ENCODE data around the gene RAB2B.

The RAB2B gene

DNA sequence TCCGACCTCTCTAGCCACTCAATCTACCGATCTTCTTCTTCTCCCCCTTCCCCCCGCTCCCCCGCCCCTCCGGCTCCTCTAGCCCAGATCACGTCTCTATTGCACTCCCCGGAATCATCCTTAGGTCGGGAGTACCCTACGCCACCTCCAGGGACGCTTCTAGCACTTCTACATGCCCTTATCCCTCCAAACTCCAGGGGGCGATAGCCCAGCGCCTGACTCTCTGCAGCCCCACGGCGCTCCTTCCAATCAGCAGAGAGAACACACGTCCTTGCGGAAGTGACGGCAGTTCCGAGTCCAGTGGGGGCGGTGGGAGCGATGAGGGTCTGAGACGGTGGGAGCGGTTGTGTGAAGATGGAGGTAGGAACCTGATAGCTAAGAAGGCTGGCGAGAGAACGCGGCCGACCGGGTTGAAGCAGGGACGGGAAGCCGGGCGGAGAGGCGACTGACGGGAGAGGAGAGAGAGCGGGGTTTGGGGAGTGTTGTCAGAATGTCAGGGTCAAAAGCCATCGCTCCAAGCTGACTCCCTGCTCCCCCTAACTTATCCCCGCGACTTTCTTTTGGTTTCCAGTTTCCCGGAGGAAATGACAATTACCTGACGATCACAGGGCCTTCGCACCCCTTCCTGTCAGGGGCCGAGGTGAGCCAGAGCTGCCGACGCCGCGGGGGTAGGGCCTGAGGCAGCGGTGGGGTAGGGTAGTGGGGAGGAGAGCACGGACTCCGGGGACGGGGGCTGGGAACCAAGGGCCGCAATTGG lies at the start of gene RAB2B, which contains the start of gene TOX4:
TSS of gene RAB2B (minus strand) at position 35 of the 757 bp plus-strand sequence. CDS start 87 bp downstream, outside the sequence.
TSS of gene TOX4 (plus strand) at position 271 of the 757 bp plus-strand sequence. CDS start at position 355, 84 bp downstream.
- DNase-seq (ENCODE audit: low spot score) = peak; percentile 99

DNA sequence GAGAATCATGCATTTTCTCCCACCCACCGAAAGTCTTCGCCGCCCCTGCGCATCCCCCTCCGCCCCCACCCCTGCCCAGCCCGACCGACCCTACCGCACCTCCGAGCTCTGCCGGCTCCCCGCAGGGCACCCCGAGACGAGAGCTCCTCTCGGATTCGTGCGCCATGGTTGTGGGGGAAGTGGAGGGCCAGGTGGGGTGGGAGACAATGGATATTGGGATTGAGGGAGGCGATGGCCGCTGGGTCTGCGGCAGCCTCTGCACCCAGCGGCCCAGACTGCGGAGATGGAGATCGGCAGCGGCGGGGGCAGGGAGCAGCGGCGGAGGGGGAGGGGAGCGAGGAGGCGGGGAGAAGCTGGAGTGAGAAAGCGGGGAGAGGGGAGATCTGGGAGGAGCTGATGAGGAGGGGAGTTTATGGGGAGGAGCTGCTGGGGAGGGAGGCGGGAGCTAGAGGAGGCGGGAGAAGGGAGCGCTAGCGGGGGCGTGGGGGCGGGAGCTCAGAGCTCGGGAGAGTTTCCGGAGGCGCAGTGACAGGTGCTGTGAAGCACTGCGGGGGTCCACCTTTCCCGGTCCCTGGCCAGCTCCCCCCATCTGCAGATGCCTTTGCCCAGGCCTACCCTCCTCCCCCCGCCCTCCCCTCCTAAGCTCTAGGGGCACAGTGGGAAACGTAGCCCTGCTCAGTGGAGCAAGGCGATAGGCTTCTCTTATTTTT lies 49.4 kb upstream of the RAB2B start, which contains the start of gene SALL2:
TSS of gene SALL2 (minus strand) at position 385 of the 710 bp plus-strand sequence. CDS start at position 166, 219 bp downstream.
- DNase-seq (ENCODE audit: low spot score) = peak; percentile 46

DNA sequence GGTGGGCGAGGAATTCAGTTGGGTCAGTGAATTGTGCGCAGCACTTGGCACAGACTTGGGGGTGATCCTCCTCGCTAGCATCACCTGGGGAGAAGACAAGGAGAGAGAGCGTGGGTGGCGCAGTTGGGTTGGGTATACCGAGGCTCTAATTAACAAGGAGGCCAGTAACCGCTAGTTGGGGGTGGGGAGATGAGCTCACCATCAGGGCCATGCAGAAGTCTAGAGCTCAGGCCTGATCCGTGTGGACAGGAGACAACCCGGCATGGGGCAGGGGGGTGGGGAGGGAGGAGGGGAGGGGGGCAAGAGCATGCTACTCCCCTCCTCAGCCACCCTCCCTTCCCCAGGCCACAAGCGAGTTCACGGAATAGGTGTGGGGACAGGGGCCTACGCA lies 48.8 kb upstream of the RAB2B start:
- no peak for DNase-seq (ENCODE audit: low spot score)

DNA sequence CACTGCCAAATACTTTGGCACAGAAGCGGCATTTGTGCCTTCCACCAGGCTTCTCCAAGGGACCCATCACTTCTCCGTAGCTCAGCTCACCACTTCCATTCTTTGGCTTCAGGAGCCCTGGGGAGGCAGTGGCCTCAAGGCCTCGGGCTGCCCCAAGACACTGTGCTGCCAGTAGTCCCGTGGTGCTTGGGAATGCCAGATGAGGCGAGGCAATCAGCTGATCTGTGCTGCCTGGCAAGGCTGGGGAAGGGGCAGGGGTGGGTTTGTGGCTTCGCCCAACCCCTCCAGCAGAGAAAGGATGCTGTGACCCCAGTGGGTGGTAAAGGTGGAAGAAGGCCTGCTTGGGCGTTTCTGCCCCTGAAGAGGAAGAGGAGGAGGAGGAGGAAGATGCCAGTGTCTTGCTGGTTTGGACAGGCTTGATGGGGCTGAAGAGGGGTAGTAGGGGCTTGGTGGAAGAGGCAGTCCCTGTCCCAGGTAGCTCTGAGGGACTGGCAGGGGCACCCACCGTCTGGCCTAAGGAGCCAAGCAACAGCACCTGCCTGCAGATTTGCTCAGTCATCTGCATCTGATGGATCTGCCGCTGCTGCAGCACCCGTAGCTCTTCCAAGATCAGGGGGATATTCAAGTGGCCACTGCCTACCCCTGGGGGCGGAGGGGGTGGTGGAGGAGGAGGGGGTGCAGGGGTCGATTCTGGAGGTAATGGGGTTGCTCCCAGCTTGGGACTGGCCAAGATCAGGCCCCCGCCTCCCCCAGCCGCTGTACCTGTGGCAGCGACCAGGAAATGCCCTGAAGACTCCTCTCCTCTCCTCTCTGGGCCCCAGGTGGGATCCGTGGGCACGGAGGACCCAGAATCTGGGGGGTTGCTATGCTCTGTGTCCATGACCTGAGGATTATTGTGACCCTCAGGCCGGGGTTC lies 48.1 kb upstream of the RAB2B start:
- DNase-seq (ENCODE audit: low spot score) = no peak

DNA sequence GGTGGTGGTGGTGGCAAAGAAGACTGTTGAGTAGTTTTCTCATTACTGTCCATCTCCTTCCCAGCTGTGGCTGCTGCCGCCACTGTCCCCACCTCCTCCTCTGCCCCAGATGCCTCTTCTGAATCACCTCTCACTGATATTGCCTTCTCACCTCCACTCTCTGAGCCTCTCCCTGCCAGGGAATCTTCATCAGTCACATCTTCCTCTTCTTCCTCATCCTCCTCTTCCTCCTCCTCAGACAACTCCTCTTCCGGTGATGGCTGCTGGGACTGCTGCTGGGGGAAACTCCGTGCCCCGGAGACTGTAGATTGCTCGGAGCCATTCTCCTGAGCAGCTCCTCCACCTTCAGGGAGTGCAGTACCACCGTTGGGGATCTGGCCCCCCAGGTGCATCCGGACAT lies 46.4 kb upstream of the RAB2B start:
- no peak for DNase-seq (ENCODE audit: low spot score)

DNA sequence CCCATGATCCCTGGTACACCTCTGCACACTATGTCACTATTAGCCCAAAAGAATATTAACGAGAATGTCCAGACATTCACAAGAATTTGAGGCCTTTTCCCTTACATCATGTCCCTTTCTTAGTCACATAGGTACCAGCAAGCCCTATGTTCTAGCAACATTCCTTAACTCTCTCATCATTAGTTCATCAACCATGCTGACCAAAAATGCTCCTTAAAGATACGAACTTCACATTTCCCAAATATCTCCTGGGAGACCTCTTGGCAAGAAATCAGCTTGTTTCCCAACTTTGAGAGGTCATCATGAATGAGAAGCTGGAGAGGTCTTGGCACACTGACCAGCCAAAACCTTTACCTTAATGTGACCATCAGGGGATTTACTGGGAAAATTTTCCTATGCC lies 44.7 kb upstream of the RAB2B start:
- DNase-seq (ENCODE audit: low spot score) = no peak

DNA sequence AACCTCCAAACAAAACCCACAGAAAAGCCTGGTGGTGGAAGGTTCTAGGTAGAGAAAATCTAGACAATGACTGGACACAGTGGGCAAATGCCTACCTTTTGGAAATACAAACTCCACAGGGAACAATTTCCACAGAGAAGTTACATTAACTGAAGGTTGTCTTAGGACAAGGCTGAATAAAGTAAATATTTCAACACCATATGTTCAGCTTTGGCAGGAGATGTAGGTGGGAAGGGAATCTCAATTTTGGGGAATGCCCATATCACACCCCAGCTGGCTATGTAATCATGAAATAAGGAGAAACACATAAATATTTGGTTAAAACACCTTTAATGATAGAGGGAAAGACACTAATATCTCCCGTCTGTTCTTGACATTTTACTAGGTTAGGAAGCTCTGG lies 44.0 kb upstream of the RAB2B start:
- DNase-seq (ENCODE audit: low spot score) = no peak

DNA sequence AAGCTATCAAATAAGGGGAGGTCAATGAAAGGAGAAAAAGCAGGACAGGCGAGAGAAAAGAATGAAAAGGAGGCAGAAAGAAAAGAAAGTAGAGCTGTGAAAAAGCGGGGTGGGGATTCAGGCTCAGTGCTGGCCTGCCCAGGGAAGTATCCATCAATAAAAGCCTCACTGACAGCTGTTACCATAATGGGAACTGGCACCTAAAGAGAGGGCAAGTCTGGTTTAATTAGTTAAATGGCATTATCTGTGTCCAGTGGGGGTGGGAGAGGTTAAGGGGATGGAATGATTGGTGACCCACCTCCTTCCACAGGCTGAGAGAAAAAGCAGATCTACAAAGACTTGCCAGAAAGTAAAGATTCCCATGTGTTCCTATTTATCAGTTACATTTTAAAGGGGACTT lies 42.0 kb upstream of the RAB2B start:
- DNase-seq (ENCODE audit: low spot score) = no peak

DNA sequence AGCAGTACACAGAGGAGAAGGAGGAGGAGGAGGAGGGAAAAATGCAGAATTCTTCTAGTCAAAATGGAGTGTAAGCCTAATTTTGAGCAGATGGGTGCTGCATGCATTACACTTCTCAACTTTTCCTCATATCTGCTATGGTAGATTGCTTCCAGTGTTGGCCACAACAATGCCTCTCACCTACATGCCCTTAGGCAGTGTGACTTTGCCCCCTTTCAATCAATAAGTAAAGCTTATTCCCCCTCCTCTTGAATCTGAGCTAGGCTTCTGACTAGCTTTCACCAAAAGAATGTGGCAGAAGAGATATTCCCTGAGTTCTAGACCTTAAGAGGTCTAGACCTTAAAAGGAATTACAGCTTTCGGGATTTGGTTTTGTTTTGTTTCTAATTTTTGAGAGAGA lies 37.6 kb upstream of the RAB2B start:
- no peak for DNase-seq (ENCODE audit: low spot score)

DNA sequence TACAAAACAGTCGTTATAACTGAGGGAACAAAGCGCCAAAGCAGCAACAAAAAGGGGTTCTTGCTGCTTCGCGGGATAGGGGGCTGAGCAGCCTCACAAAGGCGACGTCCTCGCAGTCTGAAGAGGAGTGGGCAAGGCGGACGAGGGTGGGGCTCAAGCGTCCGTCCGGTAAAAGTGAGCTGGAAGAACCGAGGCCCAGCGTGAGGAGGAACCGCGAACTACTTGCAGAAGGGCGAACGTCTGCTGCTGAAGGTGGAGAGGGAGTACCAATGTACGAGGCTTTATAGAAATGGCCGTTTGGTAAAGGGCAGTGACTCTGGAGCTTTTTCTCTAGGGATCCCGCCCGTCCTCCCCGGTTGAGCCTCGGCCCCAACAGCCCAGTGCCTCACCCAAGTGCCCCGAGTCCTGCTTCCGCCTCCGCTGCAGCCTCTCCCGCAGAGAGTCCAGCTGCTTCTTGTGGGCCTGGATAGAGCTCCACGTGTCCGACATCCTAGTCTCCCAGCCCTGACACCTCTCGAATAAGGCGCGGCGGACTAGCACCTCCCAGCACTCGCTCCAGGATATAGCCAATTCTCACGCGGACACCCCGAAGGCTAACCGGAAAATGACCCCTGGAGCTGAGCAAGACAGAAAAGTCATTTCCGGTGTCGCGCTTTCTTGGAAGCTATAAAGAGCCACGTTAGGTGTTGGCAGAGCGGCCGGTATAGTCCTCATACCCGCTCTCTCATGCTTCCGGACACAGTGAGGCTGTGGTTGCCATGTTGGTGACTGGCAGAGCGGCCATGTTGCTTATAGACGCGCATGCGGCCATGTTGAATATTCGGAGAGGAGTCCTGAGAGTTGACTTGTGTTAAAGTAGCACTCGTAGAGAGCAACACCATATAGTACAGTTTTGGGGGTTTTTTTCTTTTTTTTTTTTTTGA lies 34.2 kb upstream of the RAB2B start, which contains the start of gene METTL3:
TSS of gene METTL3 (minus strand) at position 606 of the 923 bp plus-strand sequence. CDS start at position 489, 117 bp downstream.
- DNase-seq (ENCODE audit: low spot score) = peak; percentile 99

DNA sequence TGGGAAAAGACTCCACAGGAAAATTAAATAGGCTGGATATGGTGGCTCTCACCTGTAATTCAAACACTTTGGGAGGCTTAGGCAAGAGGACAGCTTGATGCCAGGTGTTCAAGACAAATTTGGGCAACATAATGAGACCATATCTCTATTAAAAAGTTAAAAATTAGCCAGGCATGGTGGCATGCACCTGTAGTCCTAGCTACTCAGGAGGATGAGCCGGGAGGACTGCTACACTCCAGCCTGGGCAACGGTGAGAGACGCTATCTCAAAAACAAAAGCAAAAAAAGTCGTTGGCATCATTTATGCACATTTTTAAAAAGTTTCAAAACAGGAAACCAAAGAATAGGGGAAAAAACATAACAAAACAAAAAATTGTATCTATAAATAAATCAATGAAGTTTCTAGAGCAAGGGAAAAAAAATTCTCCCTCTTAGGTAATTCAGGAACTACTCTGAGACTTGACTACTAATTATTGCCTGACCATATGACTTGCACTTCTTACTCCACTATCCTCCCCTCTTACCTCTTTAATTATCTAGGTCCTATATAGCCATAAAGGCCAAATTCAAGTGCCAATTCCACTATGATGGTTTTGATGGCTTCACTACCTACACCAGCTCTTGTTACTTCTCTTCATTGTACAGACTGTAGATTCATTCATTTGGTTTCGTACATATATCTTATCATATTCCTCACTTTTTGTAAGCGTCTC lies 32.8 kb upstream of the RAB2B start:
- DNase-seq (ENCODE audit: low spot score) = no peak

DNA sequence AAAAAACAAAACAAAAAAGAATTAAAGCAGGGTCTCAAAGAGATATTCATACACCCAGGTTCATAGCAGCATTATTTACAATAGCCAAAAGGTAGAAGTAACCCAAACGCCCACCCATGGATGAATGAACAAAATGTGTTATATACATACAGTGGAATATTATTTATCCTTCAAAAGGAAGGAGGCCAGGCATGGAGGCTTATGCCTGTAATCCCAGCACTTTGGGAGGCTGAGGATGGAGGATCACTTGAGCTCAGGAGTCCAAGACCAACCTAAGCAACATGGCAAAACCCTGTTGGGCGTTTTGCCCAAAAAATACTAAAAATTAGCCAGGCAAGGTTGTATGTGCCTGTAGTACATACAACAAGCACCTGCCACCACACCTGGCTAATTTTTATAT lies 29.8 kb upstream of the RAB2B start:
- DNase-seq (ENCODE audit: low spot score) = no peak

DNA sequence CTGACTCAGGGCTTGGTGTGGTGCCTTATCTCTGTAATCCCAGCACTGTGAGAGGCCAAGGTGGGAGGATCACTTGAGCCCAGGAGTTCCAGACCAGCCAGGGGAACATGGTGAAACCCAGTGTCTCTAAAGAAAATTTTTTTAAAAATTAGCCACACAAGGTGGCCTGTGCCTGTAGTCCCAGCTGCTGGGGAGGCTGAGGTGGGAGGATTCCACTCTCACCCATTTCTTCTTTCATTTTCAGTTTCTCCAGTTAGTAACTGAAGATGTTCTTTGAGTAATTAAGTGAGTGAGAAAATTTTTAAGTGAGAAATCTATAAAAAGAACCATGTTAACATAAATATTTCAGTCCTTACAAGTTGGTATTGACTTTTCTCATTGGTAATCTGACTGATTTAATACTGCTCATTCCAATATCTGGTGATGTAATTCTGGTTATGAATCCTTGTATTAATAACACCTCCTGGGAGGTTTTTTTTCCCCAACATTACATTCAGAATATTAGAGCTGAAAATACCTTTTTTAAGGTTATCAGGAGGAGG lies 28.3 kb upstream of the RAB2B start:
- DNase-seq (ENCODE audit: low spot score) = no peak

DNA sequence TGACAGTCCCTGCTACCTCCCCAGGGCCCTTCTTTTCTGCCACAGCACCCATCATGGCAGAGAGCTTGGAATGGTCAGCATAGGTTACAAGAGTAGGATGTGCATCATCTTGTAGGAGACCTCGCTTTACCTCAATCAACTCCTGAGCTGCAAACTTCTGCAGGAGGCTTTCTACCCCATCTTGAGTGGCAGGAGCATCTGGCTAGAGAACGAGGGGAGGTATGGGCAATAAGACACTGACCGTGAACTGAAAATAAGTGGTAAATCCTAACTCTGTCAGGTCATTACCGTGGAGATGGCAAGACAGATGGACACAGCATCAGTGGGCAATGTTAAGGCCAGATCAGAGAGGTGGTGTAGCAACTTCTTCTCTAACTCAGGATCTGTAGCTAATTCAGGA lies 26.6 kb upstream of the RAB2B start:
- no peak for DNase-seq (ENCODE audit: low spot score)

DNA sequence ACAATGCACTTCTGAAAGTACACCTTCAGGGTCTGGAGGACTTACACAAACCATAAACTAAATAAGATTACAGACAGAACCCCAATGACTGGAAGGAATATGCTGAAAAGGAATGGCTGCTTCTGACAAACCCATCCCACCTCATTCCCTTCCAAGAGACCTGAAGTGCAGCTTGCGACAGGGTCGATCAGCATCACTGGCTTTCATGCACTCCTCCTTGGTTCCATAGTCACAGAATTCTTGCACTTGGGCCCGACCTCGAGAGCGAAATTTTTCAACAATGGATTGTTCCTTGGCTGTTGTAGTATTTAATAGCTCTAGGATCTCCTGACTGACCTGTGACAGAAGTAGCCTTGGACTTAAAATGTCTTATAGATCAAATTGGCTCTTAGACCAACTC lies 24.8 kb upstream of the RAB2B start:
- no peak for DNase-seq (ENCODE audit: low spot score)

DNA sequence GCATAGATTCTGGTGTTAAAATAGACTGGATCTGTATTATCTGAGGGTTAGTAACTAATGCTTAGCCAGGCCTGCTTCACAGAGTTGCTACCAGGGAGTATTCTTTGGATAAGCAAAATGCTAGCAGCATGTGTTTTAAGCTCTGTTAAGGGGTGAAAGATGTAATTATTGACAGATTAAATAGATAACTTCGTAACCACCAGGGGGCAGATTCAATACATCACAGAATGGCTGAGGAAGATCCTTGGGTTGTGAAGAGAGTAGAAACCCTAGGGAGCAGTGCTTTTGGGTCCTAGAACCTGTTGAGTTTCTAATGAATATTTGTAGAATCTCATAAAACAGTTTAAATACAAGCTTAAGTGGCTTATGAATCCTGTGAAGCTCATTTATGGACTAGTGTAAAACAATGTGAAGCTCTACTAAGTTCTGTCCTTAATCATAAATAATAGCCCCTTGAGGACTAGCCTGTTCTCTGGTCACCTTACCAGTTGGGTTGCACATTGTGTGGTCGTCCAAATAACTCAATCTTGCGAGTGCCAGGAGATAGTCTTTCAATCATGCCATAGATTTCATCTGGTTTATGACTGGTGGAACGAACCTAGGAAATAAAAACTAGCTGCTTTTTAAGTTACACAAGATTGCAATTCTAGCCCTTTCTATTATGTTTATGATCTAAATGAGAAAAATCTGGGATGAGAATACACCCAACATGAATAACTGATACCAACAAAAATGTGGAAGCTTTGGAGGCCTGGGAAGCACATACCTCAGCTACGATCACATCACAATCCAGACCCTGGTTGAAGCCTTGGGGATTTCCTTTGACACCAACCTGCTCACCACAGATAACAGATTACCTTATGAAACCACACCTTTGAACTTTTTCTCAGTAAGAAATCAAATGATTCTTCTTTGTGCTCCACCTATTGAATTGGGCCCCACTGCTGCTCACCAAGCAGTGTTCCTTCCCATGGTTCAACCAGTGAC lies 22.1 kb upstream of the RAB2B start:
- peak; percentile 39 for DNase-seq (ENCODE audit: low spot score)

DNA sequence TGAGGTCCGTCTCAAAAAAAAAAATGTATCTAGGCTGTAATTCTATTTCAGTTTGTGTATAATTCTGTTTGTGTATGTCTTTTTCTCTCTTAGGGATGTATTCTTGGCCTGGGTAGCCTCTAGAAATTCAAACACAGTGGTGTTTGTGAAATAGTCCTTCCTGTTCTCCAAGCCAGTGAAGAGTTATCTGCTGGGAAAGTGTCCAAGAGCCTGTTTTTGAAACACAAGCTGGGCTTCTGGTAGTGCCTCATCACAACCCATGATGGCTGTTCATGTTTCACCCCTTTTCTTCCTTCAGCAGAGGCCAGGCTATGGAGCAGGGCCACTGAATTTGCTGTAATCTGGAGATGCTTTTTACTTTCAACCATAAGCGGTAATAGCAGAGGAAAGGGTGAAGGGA lies 19.7 kb upstream of the RAB2B start:
- no peak for DNase-seq (ENCODE audit: low spot score)

DNA sequence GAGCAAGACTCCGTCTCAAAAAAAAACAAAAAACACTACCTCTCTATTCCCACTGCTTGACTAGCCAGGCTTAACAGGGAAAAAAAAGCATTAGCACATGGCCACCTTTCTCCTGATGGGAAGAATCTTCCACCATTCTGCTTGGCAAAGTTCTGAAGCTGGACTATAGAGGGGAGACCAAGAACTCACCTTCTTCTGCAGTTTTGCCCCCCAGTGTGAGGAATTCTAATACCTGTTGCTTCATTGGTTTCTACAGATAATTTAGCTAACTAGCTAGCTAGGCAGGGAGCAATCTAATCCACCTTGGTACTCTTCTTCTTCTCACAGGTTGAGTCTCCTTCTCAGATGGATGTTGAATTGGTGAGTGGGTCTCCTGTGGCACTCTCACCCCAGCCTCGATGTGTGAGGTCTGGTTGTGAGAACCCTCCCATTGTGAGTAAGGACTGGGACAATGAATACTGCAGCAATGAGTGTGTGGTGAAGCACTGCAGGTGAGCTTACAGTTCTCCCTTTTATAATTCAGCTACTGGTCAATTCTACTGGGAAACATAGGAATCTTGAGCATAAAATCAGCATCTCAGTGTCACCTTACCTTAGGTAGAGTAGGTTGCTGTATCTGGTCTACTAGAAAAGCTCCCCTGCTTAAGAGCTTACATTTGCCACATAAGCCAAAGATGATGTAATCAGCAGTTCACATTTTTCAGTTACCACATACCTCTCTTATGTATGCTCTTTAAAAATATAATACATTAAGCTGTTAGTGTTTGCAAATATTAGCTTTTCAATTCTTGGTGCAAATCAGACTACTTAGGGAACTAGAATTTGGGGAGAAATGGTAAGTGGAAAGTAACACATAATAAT lies 18.4 kb upstream of the RAB2B start:
- DNase-seq (ENCODE audit: low spot score) = peak; percentile 12

Data from SW480 (cell line).